GM12891 (cell line): Measurements from ENCODE around the gene FBXL2.

Experiments
- PAX5 ChIP-seq: IDR thresholded peaks from 2 replicates; pipeline ENCODE4 v1.6.1; 2011; ENCODE audit warnings: low read length, moderate library complexity, mild to moderate bottlenecking; ENCODE audit not compliant: insufficient read depth, severe bottlenecking
- POLR2A ChIP-seq: IDR thresholded peaks from 2 replicates; pipeline ENCODE4 v1.6.1; 2011; ENCODE audit warnings: low read depth, low read length, control low read depth
- POLR2AphosphoS5 ChIP-seq: IDR thresholded peaks from 2 replicates; pipeline ENCODE4 v1.6.1; 2011; ENCODE audit warnings: low read depth, low read length, control low read depth
- POU2F2 ChIP-seq: IDR thresholded peaks from 2 replicates; pipeline ENCODE4 v1.6.1; 2011; ENCODE audit warnings: low read depth, mild to moderate bottlenecking, control low read depth, low read length, moderate library complexity
- TAF1 ChIP-seq: IDR thresholded peaks from 2 replicates; pipeline ENCODE4 v1.6.1; 2011; ENCODE audit warnings: low read depth, low read length, control low read depth

GRCh38 chr3:33287672-33288282 is 10.5 kb downstream of the FBXL2 start:
- TF ChIP-seq POLR2A (no peak), POLR2AphosphoS5 (no peak), POU2F2 (no peak), TAF1 (no peak), PAX5 (no peak)
